T-cell (primary cell): ENCODE results near the gene CREB3. TPM values are rescaled to one million over a fixed set of nuclear protein-coding genes. Genes with fewer than 3 reads are reported as not detected.

ENCODE experiments used
- ATAC-seq, 4 experiments: fragments of 200-7000 bp in 3 of 4; fragments of 150-1000 bp in 1 of 4; cut with Tn5 transposase; replicated peaks in 1 of 4; 1 replicate in 3 of 4; 2 replicates in 1 of 4; pipeline ENCODE4 v1.10.0; 2021; ENCODE audit warnings: moderate library complexity in 3 of 4, mild to moderate bottlenecking in 2 of 4, moderate number of reproducible peaks in 1 of 4
- CTCF ChIA-PET, 2 donors: fragments of 300-600 bp; sonication (Branson Sonifier 250); formaldehyde crosslinking; loops; one replicate each; lab custom pipeline; 2022; ENCODE audit warnings: antibody characterized with exemption in 2 of 2; lab: Charles Lee
- POLR2A ChIA-PET, 2 donors: fragments of 300-600 bp; sonication (Branson Sonifier 250); formaldehyde crosslinking; loops; one replicate each; lab custom pipeline; 2022; ENCODE audit warnings: antibody characterized with exemption in 2 of 2; lab: Charles Lee
- DNase-seq, 35 experiments: peaks; one replicate each; pipeline versions ENCODE4 v3.0.0 to v3.0.0-alpha.2; 2013 to 2023
- H3K27ac ChIP-seq: one replicate; pipeline ENCODE4 v1.5.1; 2013; ENCODE audit warnings: low read length
- H3K27me3 ChIP-seq, 2 experiments: replicated peaks in 1 of 2; 1 replicate in 1 of 2; 2 replicates in 1 of 2; pipeline versions ENCODE4 v1.6.1 to v1.7.0; 2013; ENCODE audit warnings: low read length in 1 of 2, mixed read lengths in 1 of 2; ENCODE audit not compliant: control insufficient read depth in 2 of 2, insufficient read depth in 2 of 2; ENCODE audit errors: extremely low read depth in 1 of 2
- H3K36me3 ChIP-seq, 2 donors: 1 replicate in 1 of 2; 2 replicates in 1 of 2; pipeline versions ENCODE4 v1.6.1 to v1.7.0; 2013; ENCODE audit warnings: low read length in 1 of 2; ENCODE audit not compliant: control insufficient read depth in 2 of 2, insufficient read depth in 1 of 2; ENCODE audit errors: extremely low read depth in 1 of 2
- H3K4me1 ChIP-seq, 2 experiments: 1 replicate in 1 of 2; 2 replicates in 1 of 2; pipeline versions ENCODE4 v1.6.1 to v1.7.0; 2013; ENCODE audit warnings: low read length in 2 of 2, mixed read lengths in 1 of 2; ENCODE audit not compliant: insufficient read depth in 2 of 2, control insufficient read depth in 1 of 2; ENCODE audit errors: extremely low read depth in 1 of 2
- H3K4me3 ChIP-seq, 2 donors: 1 replicate in 1 of 2; 2 replicates in 1 of 2; pipeline versions ENCODE4 v1.5.1 to v1.7.0; 2013; ENCODE audit warnings: mild to moderate bottlenecking in 2 of 2, low read length in 1 of 2, moderate library complexity in 1 of 2; ENCODE audit not compliant: control insufficient read depth in 1 of 2; ENCODE audit errors: extremely low read depth in 1 of 2
- H3K9me3 ChIP-seq: 2 replicates; pipeline ENCODE4 v1.7.0; 2013
- H3K27ac Mint-ChIP-seq, 2 donors: one replicate each; pipeline ENCODE4 v1.8.0; 2020 to 2021; ENCODE audit warnings: mild to moderate bottlenecking in 2 of 2, mixed read lengths in 2 of 2
- H3K27me3 Mint-ChIP-seq, 2 donors: one replicate each; pipeline ENCODE4 v1.8.0; 2021 to 2022; ENCODE audit warnings: mixed read lengths in 2 of 2
- H3K36me3 Mint-ChIP-seq: one replicate; pipeline ENCODE4 v1.8.0; 2021; ENCODE audit warnings: mixed read lengths
- H3K4me1 Mint-ChIP-seq, 3 donors: one replicate each; pipeline ENCODE4 v1.8.0; 2020 to 2022; ENCODE audit warnings: mixed read lengths in 3 of 3, mild to moderate bottlenecking in 1 of 3
- H3K4me3 Mint-ChIP-seq, 3 donors: one replicate each; pipeline ENCODE4 v1.8.0; 2020 to 2022; ENCODE audit warnings: mild to moderate bottlenecking in 3 of 3, mixed read lengths in 3 of 3, moderate library complexity in 3 of 3
- H3K9me3 Mint-ChIP-seq, 3 donors: one replicate each; pipeline ENCODE4 v1.8.0; 2020 to 2022; ENCODE audit warnings: mixed read lengths in 3 of 3
- WGBS: methylation state at CpG from one replicate; pipeline ENCODE4 v1.1.5; 2013; ENCODE audit warnings: missing lambda C conversion rate; ENCODE audit not compliant: insufficient coverage; 5-methylcytosine and 5-hydroxymethylcytosine counted together
- total RNA-seq, 35 experiments: library from RNA in 6 of 35; stranded (reverse) in 6 of 35; fragments of 120-200 nt in 1 of 35; gene quantifications; one replicate each; pipeline versions ENCODE4 v1.2.1 to v1.2.4 and lab custom pipeline; 2013 to 2026

The CREB3 gene
- total RNA-seq, 5 donors from 2014 or later (not counting 1 experiment from before 2014, with no cell fraction given), result 15.9 to 22.6 (median 19.3) TPM

- Histone ChIP-seq H3K36me3 (peaks cover 5 to 28% of the 10 kb centered on the region in 2 donors), H3K27me3 (no peaks in the 10 kb centered on the region), H3K4me3 (peak overlapping the region; percentile 83 to 85), H3K4me1 (peaks cover 2 to 18% of the 10 kb centered on the region in 2 experiments), H3K9me3 (no peaks in the 10 kb centered on the region), H3K27ac (peak overlapping the region; percentile 74)
- ATAC-seq (peak; percentile 87 to 95 (median 90)), DNase-seq (peak; percentile 51 to 84 (median 72))
- H3K27me3 Mint-ChIP-seq, result no peaks in the 10 kb centered on the region
- H3K27ac Mint-ChIP-seq, result peak overlapping the region; percentile 94 to 95
- peak overlapping the region; percentile 88 to 94 (median 92) for H3K4me3 Mint-ChIP-seq
- CTCF ChIA-PET, result interaction anchor here (0.6 to 2.4 kb wide), 20 partner anchors 8 to 832 kb away, joined by 3 to 13 read pairs (median 3); partner anchors contain the start of genes CCDC107 (in 1 of the 2), CREB3 (in 1 of the 2), GBA2 (in 1 of the 2) and RMRP (in 1 of the 2)
- WGBS, result 9% methylated on average over 35 of the region's 48 CpGs
- POLR2A ChIA-PET, result interaction anchor here in 1 of 2 donors (0.5 kb wide), 2 partner anchors 27 to 32 kb away, joined by 3 to 6 read pairs; no protein-coding TSS in a partner anchor
- no peaks in the 10 kb centered on the region for H3K9me3 Mint-ChIP-seq
- H3K4me1 Mint-ChIP-seq, result peaks cover 50 to 58% (median 53%) of the 10 kb centered on the region in 3 donors
- H3K36me3 Mint-ChIP-seq, result peaks cover 29% of the 10 kb centered on the region
These were observed 24.1 kb downstream of the CREB3 start for GRCh38 chr9:35756275-35757225.

- CTCF ChIA-PET, result interaction anchor here (0.6 to 2.4 kb wide), 19 partner anchors 9 to 1416 kb away, joined by 3 to 13 read pairs (median 3); partner anchors contain the start of genes CCDC107 (in 1 of the 2), GBA2 (in 1 of the 2) and RMRP (in 1 of the 2)
- Histone ChIP-seq H3K4me3 (peak overlapping the region; percentile 83 to 85), H3K36me3 (peaks cover 3 to 20% of the 10 kb centered on the region in 2 donors), H3K4me1 (peaks cover 2 to 18% of the 10 kb centered on the region in 2 experiments), H3K9me3 (no peaks in the 10 kb centered on the region), H3K27me3 (no peaks in the 10 kb centered on the region), H3K27ac (peak overlapping the region; percentile 74)
- WGBS, result 4% methylated on average over 19 of the region's 20 CpGs
- POLR2A ChIA-PET, result interaction anchor here in 1 of 2 donors (0.5 kb wide), 1 partner anchor 31 kb away, joined by 3 read pairs; no protein-coding TSS in a partner anchor
- H3K27ac Mint-ChIP-seq, result peak overlapping the region; percentile 92 to 94
- DNase-seq (peak in 3 of 35 experiments; percentile 13 to 35 (median 14)), ATAC-seq (peak; percentile 5 to 17 (median 12))
- H3K36me3 Mint-ChIP-seq, result peaks cover 24% of the 10 kb centered on the region
- peak overlapping the region; percentile 88 to 94 (median 92) for H3K4me3 Mint-ChIP-seq
- H3K27me3 Mint-ChIP-seq, result no peaks in the 10 kb centered on the region
- H3K9me3 Mint-ChIP-seq, result no peaks in the 10 kb centered on the region
- peaks cover 58 to 62% (median 60%) of the 10 kb centered on the region in 3 donors for H3K4me1 Mint-ChIP-seq
These were observed 24.9 kb downstream of the CREB3 start for GRCh38 chr9:35757226-35757891.

- POLR2A ChIA-PET, result no interaction called here
- no peak for DNase-seq
- peaks cover 58 to 62% (median 61%) of the 10 kb centered on the region in 3 donors for H3K4me1 Mint-ChIP-seq
These were observed 25.4 kb downstream of the CREB3 start for GRCh38 chr9:35757892-35758275.

DNA sequence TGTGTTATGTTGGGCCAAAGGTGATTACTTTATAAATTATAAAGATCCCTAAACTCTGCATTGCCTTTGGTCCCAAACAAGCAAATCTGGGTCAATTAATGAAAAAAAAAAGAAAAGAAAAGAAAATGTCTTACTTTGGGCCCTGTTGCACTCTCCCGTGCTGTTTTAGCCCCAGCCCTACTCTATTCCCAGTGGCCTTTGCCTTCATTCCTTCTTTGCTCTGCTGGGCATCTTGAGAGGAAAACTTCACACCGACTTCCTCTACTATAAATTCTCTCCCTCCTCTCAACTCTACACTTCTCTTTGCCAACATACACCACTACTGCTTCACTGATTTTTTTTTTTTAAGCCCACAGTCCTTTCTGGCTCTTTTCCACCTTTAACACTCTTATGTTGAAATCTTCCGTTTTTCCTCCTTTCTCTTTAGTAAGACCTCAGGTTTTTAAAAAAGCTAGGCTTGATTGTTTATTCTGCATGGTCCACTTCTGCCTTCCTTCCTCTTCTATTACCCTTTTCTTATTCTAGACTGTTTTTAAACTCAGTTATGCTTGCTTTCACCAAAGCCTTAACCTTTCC is 26.1 kb downstream of the CREB3 start:
- Histone ChIP-seq H3K4me3 (no peak overlapping the region), H3K27ac (no peak overlapping the region), H3K36me3 (peaks cover 0 to 8% of the 10 kb centered on the region in 2 donors), H3K4me1 (peaks cover 2 to 18% of the 10 kb centered on the region in 2 experiments), H3K27me3 (no peaks in the 10 kb centered on the region), H3K9me3 (no peaks in the 10 kb centered on the region)
- no peaks in the 10 kb centered on the region for H3K9me3 Mint-ChIP-seq
- ChIA-PET POLR2A (no interaction called here), CTCF (interaction anchor here (0.6 to 1.4 kb wide), 4 partner anchors 12 to 1417 kb away, joined by 3 to 5 read pairs (median 4); partner anchors contain the start of gene TLN1 (in 1 of the 2))
- ATAC-seq, result no peak
- 47% methylated on average over 2 of the region's 3 CpGs for WGBS
- H3K36me3 Mint-ChIP-seq, result peaks cover 17% of the 10 kb centered on the region
- peak overlapping the region; percentile 71 to 75 for H3K27ac Mint-ChIP-seq
- H3K4me3 Mint-ChIP-seq, result peak overlapping the region; percentile 71 to 88 (median 74)
- no peak for DNase-seq
- H3K4me1 Mint-ChIP-seq, result peaks cover 58 to 66% (median 65%) of the 10 kb centered on the region in 3 donors
- H3K27me3 Mint-ChIP-seq, result no peaks in the 10 kb centered on the region

More at GRCh38 chr9:35757892-35758275, 25.4 kb downstream of the CREB3 start:
- H3K27me3 ChIP-seq, result no peaks in the 10 kb centered on the region
- no peaks in the 10 kb centered on the region for H3K27me3 Mint-ChIP-seq
- H3K4me3 Mint-ChIP-seq, result peak overlapping the region; percentile 88 to 94 (median 92)
- H3K36me3 Mint-ChIP-seq, result peaks cover 21% of the 10 kb centered on the region
- no peak for ATAC-seq
- CTCF ChIA-PET, result interaction anchor here (0.6 to 1.4 kb wide), 2 partner anchors 32 to 1417 kb away, joined by 3 to 5 read pairs; no protein-coding TSS in a partner anchor
- peaks cover 0 to 15% of the 10 kb centered on the region in 2 donors for H3K36me3 ChIP-seq
- H3K4me1 ChIP-seq, result peaks cover 2 to 18% of the 10 kb centered on the region in 2 experiments
- peak overlapping the region in 1 of 2 donors; percentile 83 for H3K4me3 ChIP-seq
- peak overlapping the region; percentile 74 for H3K27ac ChIP-seq
- no peaks in the 10 kb centered on the region for H3K9me3 Mint-ChIP-seq
- H3K9me3 ChIP-seq, result no peaks in the 10 kb centered on the region
- peak overlapping the region; percentile 71 to 92 for H3K27ac Mint-ChIP-seq

DNA sequence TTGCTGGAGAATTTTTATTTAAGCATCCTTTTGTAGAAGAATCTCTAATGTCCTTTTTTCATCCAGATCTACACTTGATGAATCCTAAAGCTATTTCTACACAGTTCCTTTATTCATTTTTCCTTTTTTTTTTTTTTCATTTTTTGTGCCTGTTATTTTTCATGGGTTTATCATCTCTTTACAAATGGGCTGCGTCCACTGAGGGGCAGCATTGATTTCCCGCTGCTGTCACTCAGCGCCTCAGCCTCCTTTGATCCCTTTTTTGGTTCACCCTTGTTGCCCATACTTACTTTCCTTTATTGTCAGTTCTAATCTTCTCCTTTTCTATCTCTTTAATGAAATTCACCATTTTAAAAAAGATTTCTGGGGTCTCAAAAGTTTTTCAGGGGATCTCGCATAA is 27.3 kb downstream of the CREB3 start:
- ATAC-seq (no peak), DNase-seq (no peak)
- POLR2A ChIA-PET, result no interaction called here
- H3K27ac Mint-ChIP-seq, result no peak overlapping the region
- peaks cover 10% of the 10 kb centered on the region for H3K36me3 Mint-ChIP-seq
- no peak overlapping the region for H3K4me3 Mint-ChIP-seq
- H3K27me3 ChIP-seq, result no peaks in the 10 kb centered on the region
- no peaks in the 10 kb centered on the region for H3K36me3 ChIP-seq
- no peaks in the 10 kb centered on the region for H3K27me3 Mint-ChIP-seq
- no peak overlapping the region for H3K4me3 ChIP-seq
- no peak overlapping the region for H3K27ac ChIP-seq
- H3K4me1 Mint-ChIP-seq, result peaks cover 58 to 65% (median 64%) of the 10 kb centered on the region in 3 donors
- 100% methylated on average over 3 of the region's 4 CpGs for WGBS
- peaks cover 2 to 18% of the 10 kb centered on the region in 2 experiments for H3K4me1 ChIP-seq
- no peaks in the 10 kb centered on the region for H3K9me3 Mint-ChIP-seq
- no peaks in the 10 kb centered on the region for H3K9me3 ChIP-seq
- CTCF ChIA-PET, result interaction anchor here in 1 of 2 donors (0.7 to 1.6 kb wide), 2 partner anchors 9 to 10 kb away, joined by 4 read pairs; no protein-coding TSS in a partner anchor
